Amygdala (tissue), 56 donors: ENCODE data around the gene PPARGC1A.

Experiments used
- DNase-seq, 56 donors: peaks; one replicate each; lab custom pipeline; 2025; lab: John Stamatoyannopoulos, UW

PPARGC1A gene

GRCh38 chr4:23788027-23788426 is 101.8 kb downstream of the PPARGC1A start:
- no peak for DNase-seq

- no peak for DNase-seq
Measured at GRCh38 chr4:23782778-23783437, 106.9 kb downstream of the PPARGC1A start.

- no peak for DNase-seq
Measured at GRCh38 chr4:23779839-23780238, 110.0 kb downstream of the PPARGC1A start.

- no peak for DNase-seq
Measured at GRCh38 chr4:23779422-23779821, 110.4 kb downstream of the PPARGC1A start.

- no peak for DNase-seq
Measured at GRCh38 chr4:23775694-23776093, 114.2 kb downstream of the PPARGC1A start.

- no peak for DNase-seq
Measured at GRCh38 chr4:23774909-23775308, 114.9 kb downstream of the PPARGC1A start.

- no peak for DNase-seq
Measured at GRCh38 chr4:23773884-23774636, 115.8 kb downstream of the PPARGC1A start.

GRCh38 chr4:23770011-23770410 is 119.8 kb downstream of the PPARGC1A start:
- DNase-seq, result no peak

GRCh38 chr4:23769406-23769805 is 120.4 kb downstream of the PPARGC1A start:
- no peak for DNase-seq

GRCh38 chr4:23768541-23768940 is 121.3 kb downstream of the PPARGC1A start:
- DNase-seq, result no peak

GRCh38 chr4:23766344-23766743 is 123.5 kb downstream of the PPARGC1A start:
- DNase-seq, result no peak

- no peak for DNase-seq
Measured at GRCh38 chr4:23763559-23763958, 126.3 kb downstream of the PPARGC1A start.

- no peak for DNase-seq
Measured at GRCh38 chr4:23762551-23762950, 127.3 kb downstream of the PPARGC1A start.

- no peak for DNase-seq
Measured at GRCh38 chr4:23759066-23759465, 130.8 kb downstream of the PPARGC1A start.

- DNase-seq, result no peak
Measured at GRCh38 chr4:23754688-23755087, 135.2 kb downstream of the PPARGC1A start.

GRCh38 chr4:23750125-23750524 is 139.7 kb downstream of the PPARGC1A start:
- no peak for DNase-seq

GRCh38 chr4:23747281-23747735 is 142.5 kb downstream of the PPARGC1A start:
- DNase-seq, result peak in 34 of 56 donors; percentile 1 to 60 (median 10)

GRCh38 chr4:23746672-23747071 is 143.2 kb downstream of the PPARGC1A start:
- DNase-seq, result no peak

- no peak for DNase-seq
Measured at GRCh38 chr4:23746027-23746426, 143.8 kb downstream of the PPARGC1A start.

- no peak for DNase-seq
Measured at GRCh38 chr4:23745377-23745776, 144.5 kb downstream of the PPARGC1A start.
